ENCODE measurements around the gene IRGC.
"Not testable (repeated sequence)": the region's sequence is repeated elsewhere in the genome, so short reads cannot be mapped to it uniquely, and the experiment has no call there.

The IRGC gene

DNA sequence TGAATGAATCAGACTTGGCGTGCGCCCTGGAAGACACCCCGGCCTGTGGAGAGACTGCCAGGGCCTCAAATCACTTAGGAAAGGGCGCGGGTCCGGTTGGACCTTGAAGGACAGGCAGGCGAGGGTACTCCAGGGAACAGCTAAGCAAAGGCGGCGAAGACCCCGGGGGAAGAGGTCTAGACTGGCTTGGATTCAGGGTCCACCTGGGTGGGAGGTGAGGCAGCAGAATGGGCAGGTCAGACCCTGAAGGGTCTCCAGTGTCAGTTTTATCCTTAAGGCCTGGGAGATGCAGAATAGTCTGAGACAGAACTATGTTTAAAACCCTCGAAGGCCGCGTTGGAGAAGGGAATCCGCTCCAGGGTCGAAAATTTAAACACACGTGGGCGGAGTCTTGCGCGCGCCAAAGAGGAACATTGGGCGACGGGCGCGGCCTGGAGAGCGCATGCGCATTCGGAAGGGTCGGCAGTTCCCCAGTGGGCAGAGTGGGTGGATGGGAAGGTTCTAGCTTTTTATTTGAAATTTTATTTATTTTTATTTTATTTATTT is 39.5 kb downstream of the IRGC start:
- TF ChIP-seq, protein P1, sequence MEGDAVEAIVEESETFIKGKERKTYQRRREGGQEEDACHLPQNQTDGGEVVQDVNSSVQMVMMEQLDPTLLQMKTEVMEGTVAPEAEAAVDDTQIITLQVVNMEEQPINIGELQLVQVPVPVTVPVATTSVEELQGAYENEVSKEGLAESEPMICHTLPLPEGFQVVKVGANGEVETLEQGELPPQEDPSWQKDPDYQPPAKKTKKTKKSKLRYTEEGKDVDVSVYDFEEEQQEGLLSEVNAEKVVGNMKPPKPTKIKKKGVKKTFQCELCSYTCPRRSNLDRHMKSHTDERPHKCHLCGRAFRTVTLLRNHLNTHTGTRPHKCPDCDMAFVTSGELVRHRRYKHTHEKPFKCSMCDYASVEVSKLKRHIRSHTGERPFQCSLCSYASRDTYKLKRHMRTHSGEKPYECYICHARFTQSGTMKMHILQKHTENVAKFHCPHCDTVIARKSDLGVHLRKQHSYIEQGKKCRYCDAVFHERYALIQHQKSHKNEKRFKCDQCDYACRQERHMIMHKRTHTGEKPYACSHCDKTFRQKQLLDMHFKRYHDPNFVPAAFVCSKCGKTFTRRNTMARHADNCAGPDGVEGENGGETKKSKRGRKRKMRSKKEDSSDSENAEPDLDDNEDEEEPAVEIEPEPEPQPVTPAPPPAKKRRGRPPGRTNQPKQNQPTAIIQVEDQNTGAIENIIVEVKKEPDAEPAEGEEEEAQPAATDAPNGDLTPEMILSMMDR (IDR thresholded peaks at IDR 0.05; ENCODE audit: extremely low read depth, insufficient read depth, missing control alignments) = no peak
- in situ Hi-C loops (cut with MboI; ENCODE audit: low pct_unique_long_range_greater_than_20kb, low sequenced_read_pairs, unreplicated experiment) = no loop called here
- peak; percentile 77 for DNase-seq (ENCODE audit: low spot score)

DNA sequence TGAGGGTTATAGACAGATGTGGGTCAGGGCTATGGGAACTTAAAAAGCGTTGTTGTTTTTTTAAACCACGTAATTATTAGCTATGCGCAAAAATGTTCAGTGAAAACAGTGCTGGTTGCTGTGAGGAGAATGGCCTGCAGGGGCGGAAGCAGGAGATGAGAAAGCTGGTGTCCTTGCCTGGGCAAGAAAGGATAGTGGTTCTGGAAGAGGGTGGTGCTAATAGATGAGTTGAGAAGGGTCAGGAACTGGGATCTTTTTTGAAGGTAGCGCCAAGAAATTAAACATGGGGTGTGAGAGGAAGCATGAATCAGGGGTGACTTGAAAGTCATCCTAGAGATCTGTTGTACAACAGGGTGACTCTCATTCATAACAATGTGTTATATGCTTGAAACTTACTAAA is 43.6 kb downstream of the IRGC start:
- in situ Hi-C loops (cut with MboI; ENCODE audit: low pct_unique_long_range_greater_than_20kb, low sequenced_read_pairs, unreplicated experiment) = no loop called here
- DNase-seq (ENCODE audit: low spot score) = no peak
- TF ChIP-seq, protein P1 (IDR thresholded peaks at IDR 0.05; ENCODE audit: extremely low read depth, insufficient read depth, missing control alignments) = no peak

DNA sequence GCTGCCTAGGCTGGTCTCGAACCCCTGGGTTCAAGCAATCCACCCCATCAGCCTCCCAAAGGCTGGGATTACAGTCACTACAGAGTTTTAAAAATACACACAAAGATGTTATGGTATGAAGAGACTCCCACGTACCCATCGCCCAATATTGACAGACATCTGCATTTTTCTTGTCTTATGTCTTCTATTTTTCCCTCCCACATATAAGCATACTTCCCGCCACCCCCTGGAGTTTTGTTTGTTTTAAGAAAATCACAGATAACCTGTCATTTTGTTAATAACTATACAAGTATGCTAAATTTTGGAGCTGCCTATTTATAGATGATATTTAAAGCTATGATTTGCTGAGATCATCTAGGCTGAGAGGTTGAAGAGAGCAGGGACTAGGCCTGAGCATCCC is 45.1 kb downstream of the IRGC start:
- in situ Hi-C loops (cut with MboI; ENCODE audit: low pct_unique_long_range_greater_than_20kb, low sequenced_read_pairs, unreplicated experiment) = no loop called here
- DNase-seq (ENCODE audit: low spot score) = no peak
- TF ChIP-seq, protein P1 (IDR thresholded peaks at IDR 0.05; ENCODE audit: extremely low read depth, insufficient read depth, missing control alignments) = no peak

GRCh38 chr19:43762814-43763213 is 46.9 kb downstream of the IRGC start:
- TF ChIP-seq, protein P1 (IDR thresholded peaks at IDR 0.05; ENCODE audit: extremely low read depth, insufficient read depth, missing control alignments) = no peak
- in situ Hi-C loops (cut with MboI; ENCODE audit: low pct_unique_long_range_greater_than_20kb, low sequenced_read_pairs, unreplicated experiment) = no loop called here
- no peak for DNase-seq (ENCODE audit: low spot score)

GRCh38 chr19:43763473-43763939 is 47.6 kb downstream of the IRGC start:
- no peak for DNase-seq (ENCODE audit: low spot score)
- in situ Hi-C loops (cut with MboI; ENCODE audit: low pct_unique_long_range_greater_than_20kb, low sequenced_read_pairs, unreplicated experiment) = no loop called here
- TF ChIP-seq, protein P1 (IDR thresholded peaks at IDR 0.05; ENCODE audit: extremely low read depth, insufficient read depth, missing control alignments) = no peak

DNA sequence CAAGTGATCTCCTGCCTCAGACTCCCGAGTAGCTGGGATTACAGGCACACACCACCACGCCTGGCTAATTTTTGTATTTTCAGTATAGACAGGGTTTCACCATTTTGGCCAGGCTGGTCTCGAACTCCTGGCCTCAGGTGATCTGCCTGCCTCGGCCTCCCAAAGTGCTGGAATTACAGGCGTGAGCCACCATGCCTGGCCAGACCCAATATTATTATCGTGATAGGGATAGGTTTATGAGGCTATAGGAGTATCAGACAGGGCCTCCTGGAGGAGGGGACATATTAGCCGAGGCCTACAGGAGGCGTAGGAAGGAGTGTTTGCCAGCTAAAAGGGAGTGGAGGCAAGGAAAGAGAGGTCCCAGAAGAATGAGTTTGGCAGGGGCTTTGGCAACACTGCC is 48.8 kb downstream of the IRGC start:
- in situ Hi-C loops (cut with MboI; ENCODE audit: low pct_unique_long_range_greater_than_20kb, low sequenced_read_pairs, unreplicated experiment); DNase-seq (ENCODE audit: low spot score): not testable (repeated sequence)

DNA sequence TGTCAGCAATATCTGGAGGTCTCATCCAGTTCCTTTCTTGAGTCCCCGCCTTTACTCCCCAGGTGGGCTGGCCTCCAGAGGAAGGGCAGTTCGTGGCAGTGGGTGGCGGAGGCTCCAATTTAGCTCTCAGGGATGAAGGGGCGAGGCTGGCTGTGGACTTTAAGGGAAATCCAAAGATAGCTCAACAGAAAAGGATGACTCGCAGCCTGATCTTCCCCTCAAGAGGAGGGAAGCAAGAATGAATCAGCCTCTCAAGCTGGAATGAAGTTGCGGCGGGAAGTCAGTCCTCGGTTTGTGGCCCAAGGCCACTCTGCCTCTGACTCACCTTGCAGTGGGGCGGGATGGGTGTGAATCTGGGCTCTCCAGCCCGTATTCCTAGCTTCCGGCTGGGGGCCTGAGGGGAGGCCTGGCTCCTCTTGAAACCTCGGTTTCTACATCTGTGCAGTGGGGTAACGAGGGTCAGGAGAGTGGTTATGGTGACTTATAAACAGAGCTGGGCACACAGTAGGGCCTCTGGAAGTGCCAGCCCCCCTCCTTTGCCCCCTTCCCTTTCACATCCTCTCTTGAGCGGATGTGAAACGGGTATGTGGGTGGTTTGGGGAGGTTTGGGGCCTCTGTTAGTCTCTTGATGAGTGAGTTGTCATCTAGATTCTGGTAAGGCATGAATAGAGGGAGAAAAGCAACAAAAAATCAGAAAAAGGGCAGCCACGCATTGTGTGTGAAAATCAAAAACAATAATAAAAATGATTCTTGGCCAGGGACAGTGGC is 49.4 kb downstream of the IRGC start:
- DNase-seq (ENCODE audit: low spot score) = peak; percentile 74
- TF ChIP-seq, protein P1 (IDR thresholded peaks at IDR 0.05; ENCODE audit: extremely low read depth, insufficient read depth, missing control alignments) = no peak
- in situ Hi-C loops (cut with MboI; ENCODE audit: low pct_unique_long_range_greater_than_20kb, low sequenced_read_pairs, unreplicated experiment) = no loop called here
